GM21529 (cell line): Measurements from ENCODE around the gene PERM1.
"Not testable (repeated sequence)": the region's sequence is repeated elsewhere in the genome, so short reads cannot be mapped to it uniquely, and the experiment has no call there.

Experiments used
- ATAC-seq: cut with Tn5 transposase; IDR thresholded peaks from one replicate; pipeline ENCODE4 v1.9.1; 2021; ENCODE audit not compliant: unreplicated experiment

PERM1 gene

DNA sequence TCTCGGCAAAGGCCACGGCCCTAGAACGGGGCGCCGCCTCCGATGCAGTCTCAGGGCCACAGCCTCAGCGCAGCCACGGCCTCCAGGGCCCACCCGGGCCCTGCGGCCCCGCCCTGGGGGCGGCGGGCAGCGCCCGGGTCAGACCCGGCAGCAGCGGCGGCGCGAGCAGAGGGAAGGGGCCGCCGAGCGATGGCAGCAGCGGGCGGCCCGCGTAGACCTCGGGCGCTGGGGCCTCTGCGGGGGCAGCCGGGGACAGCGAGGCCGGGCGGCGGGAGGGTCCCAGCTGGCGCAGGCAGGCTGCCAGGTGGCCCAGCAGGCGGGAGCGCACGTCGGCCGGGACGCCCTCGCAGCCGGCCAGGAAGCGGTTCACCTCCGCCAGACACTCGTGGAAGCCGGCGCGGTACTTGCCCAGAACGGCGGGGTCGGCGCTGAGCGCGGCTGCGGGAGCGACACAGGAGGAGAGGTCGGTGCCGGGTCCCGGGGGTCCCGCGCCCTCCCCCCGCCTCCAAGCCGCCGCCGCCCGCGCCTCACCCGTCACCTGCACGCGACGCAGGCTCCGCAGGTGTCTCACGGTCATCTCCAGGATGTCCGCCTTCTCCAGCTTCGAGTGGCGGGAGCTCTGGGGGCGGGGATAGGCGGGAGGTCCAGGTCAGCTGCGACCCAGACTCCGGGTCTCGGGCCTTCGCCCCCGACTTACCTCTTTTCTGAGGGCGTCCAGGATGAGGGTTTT lies 17.3 kb upstream of the PERM1 start:
- ATAC-seq, result no peak

- ATAC-seq, result no peak
Observed at GRCh38 chr1:998745-998994, 16.8 kb upstream of the PERM1 start.

DNA sequence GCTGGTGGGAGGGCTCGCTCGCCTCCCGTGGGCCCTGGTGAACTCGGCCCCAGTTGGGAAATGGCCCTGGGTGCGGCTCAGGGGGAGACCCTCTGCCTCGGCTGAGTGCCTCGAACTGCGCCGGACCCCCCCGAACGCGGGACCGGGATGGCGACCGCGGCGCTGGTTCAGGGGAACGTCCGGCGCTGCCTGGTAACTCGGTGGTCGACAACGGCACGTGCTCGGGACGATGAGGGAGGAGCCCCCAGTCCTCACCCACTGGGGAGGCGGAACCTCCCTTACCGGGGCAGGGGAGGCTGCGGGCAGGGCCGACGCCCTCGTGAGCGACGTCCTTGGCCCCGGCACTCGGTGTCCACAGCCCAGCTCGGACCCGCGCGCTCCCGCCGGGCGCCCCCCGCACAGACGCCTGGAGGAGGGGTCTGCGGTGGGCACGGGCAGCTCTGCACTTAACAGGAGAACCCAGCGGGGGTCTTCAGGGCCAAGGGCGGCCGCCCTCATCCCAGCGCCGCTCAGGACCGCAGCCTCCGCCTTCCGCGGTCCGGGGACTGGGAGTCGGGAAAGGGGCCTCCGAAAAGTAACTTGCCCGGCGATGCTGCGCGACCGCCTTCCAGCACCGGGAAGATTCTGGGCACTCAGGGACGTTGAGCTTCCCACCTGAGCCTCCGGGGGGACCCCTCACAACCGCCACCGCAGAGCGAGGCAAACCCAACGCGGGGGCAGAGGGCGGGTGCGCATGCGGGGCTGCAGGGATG lies 16.3 kb upstream of the PERM1 start:
- no peak for ATAC-seq

DNA sequence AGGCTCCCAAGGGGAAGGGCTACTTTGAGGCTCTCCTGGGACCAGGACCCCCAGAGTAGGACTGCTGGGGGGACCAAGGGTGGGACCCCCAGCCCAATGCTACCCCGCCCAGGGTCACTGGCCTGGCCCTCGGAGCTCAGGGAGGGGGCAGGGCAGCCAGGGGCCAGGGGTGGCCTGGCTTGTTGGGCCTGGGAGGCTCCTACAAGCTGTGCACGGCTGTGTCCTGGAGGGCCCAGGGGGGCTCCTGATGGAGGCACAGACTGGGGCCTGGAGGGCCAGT lies 15.8 kb upstream of the PERM1 start:
- ATAC-seq, result no peak

GRCh38 chr1:996851-997712 lies 15.2 kb upstream of the PERM1 start:
- ATAC-seq, result no peak

DNA sequence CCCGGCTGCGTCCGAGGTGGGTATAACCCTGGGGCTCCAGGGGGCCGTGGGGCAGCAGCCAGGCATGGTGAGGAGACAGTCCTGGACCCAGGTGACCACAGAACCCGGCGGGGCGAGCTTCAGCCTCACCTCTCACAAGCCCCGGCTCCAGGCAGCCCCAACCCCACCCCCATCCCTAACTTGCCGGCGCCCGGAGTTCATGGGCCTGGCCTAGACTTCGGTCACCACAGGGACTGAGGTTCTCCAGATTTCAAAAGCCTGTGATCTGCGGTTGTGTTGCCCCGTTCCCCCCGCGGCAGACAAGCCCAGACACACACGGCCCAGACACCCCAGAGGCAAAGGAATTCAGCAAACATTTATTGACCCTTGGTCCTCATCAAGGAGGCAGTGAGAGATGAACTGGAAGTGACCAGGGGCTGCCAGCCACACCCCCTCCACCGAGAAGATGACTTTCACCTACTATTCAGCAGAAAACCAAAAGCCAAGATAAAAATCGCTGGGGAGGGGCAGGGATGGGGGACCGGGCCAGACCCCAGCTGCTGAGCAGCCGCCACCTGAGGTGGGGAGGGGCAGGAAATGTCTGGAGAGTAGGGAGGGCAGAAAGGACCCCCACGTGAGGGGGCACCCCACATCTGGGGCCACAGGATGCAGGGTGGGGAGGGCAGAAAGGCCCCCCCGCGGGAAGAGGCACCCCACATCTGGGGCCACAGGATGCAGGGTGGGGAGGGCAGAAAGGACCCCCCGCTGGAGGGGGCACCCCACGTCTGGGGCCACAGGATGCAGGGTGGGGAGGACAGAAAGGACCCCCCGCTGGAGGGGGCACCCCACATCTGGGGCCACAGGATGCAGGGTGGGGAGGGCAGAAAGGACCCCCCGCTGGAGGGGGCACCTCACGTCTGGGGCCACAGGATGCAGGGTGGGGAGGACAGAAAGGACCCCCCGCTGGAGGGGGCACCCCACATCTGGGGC lies 14.1 kb upstream of the PERM1 start:
- no peak for ATAC-seq

DNA sequence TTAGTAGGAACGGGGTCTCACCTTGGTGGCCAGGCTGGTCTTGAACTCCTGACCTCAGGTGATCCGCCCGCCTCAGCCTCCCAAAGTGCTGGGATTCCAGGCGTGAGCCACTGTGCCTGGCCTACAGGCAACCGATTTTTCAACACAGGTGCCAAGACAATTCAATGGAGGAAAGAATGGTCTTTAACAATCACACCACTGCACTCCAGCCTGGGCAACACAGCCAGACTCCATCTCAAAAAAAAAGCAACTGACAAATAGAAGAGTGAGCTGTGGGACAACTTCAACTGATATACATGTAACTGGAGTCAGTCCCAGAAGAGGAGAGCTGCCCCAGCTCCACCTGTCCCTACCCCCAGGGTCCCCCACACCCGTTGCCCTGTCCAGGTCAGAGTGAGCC lies 12.7 kb upstream of the PERM1 start:
- not testable (repeated sequence) for ATAC-seq

DNA sequence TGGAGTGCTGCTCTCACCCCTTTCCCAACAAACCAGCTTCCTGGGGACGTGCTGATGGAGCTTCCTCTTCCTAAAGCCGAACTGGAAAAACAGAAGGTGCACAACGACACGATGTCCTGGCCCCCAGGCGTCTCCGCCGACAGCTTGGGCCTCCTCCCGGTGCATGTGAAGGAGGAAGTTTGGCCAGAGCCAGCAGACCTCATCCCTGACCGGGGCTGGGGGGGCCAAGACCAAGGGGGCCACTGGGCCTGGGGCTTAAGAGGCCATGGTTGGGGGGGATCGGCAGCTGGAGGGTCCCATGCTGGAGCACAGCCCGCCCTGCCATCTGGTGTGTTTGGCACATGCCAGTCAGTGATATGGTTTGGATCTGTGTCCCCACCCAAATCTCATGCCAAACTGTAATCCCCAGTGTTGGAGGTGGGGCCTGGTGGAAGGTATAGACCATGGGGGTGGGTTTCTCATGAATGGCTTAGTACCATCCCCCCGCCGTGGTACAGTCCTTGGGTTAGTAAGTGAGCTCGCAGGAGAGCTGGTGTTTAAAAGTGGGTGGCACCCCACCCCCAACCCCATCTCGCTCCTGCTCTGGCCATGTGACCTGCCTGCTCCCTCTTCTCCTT lies 11.6 kb upstream of the PERM1 start:
- no peak for ATAC-seq

GRCh38 chr1:992362-992761 lies 10.5 kb upstream of the PERM1 start:
- no peak for ATAC-seq

DNA sequence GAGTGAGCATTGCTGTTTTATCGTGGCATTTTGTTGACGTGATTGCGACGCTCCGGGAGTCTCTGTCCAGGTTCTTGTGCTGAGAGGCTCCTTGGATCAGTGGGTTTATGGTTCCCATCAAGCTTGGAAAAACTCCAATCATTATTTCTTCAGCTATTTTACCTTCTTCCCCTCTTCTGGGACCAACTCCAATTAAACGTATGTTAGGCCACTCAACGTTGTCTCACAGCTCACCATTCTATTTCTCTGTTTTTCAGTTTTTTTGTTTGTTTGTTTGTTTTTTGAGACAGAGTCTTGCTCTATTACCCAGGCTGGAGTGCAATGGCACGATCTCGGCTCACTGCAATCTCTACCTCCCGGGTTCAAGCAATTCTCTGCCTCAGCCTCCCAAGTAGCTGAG lies 10.0 kb upstream of the PERM1 start:
- no peak for ATAC-seq

- not testable (repeated sequence) for ATAC-seq
Observed at GRCh38 chr1:991275-991674, 9.4 kb upstream of the PERM1 start.

DNA sequence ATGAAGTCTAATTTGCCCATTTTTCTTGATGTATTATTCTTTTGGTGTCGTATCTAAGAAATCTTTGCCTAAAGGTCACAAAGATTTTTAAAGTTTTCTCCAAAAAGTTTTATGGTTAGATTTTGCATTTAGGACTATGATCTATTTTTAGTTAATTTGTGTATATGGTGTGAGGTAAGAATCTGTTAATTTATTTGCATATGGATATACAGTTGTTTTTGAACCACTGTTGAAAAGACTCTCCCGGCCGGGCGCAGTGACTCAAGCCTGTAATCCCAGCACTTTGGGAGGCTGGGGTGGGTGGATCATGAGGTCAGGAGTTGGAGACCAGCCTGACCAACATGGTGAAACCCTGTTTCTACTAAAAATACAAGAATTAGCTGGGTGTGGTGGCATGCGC lies 6.2 kb upstream of the PERM1 start:
- ATAC-seq, result not testable (repeated sequence)

GRCh38 chr1:985126-985525 lies 3.2 kb upstream of the PERM1 start:
- no peak for ATAC-seq

GRCh38 chr1:984476-984814 lies 2.6 kb upstream of the PERM1 start:
- ATAC-seq, result no peak

DNA sequence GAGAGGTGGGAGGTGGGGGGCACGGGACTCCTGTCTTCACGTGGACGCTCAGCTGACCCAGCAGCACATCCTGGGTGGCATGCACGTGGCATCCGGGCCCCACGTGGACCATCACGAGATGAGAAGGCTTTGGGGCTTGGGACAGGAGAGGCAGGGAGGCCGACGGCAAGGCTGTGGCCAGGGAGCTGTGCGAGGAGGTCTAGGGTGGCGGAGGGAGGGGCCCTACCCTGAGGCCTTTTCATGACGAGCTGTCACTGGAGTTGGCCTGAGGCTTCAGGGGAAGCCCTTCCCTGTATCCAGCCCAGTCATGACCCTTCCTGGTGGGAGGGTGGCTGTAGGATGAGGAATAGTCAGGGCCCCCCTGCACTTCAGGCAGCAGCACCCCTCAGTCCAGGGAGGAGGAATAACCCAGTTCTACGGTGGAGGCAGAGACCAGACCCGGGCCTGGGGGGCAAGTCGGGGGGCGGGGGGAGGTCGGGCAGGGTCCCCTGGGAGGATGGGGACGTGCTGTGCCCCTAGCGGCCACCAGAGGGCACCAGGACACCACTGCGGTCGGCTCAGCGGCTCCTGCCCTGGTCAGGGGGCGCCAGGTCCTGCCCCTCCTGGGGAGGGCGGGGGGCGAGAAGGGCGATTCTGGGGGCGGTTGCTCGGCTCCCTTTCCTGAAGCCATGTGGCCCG lies 2.0 kb upstream of the PERM1 start:
- no peak for ATAC-seq

DNA sequence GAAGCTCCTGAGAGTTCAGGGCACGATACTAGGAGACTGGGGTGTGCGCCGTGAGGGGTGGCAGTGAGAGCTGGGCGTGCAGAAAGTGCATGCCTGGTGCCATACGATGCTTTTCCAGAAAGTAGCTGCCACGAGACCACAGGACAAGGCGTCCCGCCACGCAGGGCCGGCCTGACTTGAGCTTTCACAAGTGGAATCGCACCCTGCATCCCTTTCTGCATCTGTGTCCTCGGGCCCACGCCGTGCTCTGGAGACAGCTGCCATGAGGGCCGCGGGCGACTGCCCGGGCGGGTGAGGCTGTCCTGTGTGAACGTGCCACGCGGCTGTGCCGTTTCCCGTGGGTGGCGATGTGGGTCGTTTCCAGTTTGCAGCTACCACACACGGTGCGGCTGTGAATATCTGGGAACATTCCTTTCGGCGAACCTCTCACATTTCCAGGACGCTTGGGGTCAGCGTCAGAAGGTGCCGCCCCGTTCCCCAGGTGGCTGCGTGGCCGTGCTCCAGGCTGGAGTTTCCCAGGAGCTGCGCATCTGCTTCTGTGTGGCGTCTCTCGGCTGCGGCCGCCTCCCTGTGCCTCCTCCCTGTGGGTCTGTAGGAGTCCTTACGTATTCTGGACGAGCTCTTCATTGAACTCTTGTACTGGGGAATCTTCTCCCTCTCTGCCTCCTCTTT lies 1.0 kb upstream of the PERM1 start:
- ATAC-seq, result no peak

DNA sequence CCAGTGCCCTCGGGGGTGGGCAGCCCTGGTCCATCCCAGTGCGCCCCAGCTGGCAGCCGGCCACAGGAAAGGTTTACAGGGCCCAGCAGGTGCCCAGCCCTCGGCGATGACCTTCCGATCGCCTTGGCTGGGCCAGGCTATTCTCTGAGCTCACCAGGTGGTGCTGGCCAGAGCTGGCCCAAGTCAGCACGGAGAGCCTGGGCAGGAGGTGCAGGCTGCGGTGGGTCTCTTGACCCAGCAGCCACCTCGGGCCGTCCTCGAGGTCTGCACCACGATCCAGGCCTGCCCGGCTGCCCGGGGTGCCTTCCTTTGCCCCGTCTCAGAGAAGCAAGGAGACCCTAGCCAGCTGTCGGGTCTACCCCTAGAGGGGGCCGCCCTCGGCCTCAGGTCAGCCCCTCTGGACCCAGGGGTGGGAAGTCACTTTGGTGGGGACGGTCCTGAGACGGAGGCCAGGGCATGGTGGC lies 370 bp downstream of the PERM1 start:
- no peak for ATAC-seq

DNA sequence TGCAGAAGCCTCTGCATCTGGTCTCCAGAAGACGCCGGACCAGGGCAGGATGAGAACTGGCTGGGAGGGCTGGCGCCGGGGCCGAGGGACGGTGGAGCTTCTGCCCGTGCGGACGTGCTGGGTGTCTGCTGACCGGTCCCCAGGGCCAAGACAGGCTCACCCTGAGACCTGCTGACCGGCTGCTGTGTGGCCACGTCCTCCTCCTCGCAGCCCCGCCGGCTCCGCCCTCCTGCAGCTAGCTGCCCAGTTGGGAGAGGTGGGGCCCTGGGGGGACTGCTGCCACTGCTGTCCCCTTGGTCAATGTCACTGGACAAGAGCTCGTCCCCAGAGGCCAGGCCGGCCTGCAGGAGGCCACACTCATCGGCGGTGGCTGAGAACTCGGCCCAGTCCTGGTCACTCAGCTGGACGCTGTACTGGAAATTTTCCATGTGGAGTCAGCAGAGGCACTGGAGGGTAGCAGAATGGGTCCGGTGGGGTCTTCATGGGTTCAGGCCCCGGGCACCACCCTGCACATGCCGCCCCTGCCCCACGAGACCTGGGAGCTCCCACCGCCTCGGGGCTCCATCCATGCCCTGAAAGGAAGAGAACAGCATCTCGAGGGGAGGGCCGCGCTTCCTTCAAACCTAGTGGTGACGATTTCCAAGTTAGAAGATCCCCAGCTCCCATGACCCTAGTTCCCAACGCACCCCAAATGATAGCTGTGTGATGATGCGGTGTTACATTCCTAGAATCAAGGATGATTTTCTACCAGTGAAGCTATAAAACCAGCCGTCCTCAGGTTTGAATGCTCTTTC lies 1.1 kb downstream of the PERM1 start:
- ATAC-seq, result no peak

- no peak for ATAC-seq
Observed at GRCh38 chr1:980137-980571, 1.7 kb downstream of the PERM1 start.
